Psoas muscle (tissue), 8 donors: Measurements from ENCODE around the gene DAB1. TPM values are rescaled to one million over a fixed set of nuclear protein-coding genes. Genes with fewer than 3 reads are reported as not detected.

Source experiments
- ATAC-seq, 4 donors: fragments of 200-7000 bp; cut with Tn5 transposase; one replicate each; pipeline ENCODE4 v1.9.1; 2020; ENCODE audit warnings: moderate library complexity in 3 of 4, mild to moderate bottlenecking in 2 of 4
- DNase-seq, 2 donors: peaks; one replicate each; pipeline ENCODE4 v3.0.0-alpha.2; 2020
- H3K27ac ChIP-seq: fragments of 200-600 bp; one replicate; pipeline ENCODE4 v1.8.0; 2022
- H3K27me3 ChIP-seq, 3 donors: fragments of 200-600 bp in 1 of 3; one replicate each; pipeline versions ENCODE4 v1.6.1 to v1.8.0; 2013 to 2022; ENCODE audit warnings: low read length in 2 of 3, mild to moderate bottlenecking in 2 of 3, moderate library complexity in 1 of 3; ENCODE audit not compliant: insufficient read depth in 3 of 3
- H3K36me3 ChIP-seq, 2 donors: fragments of 200-600 bp in 1 of 2; one replicate each; pipeline versions ENCODE4 v1.6.1 to v1.8.0; 2013 to 2022; ENCODE audit warnings: low read depth in 1 of 2, mild to moderate bottlenecking in 1 of 2, moderate library complexity in 1 of 2; ENCODE audit not compliant: insufficient read depth in 1 of 2
- H3K4me1 ChIP-seq: fragments of 200-600 bp; one replicate; pipeline ENCODE4 v1.8.0; 2022
- H3K4me3 ChIP-seq: fragments of 200-600 bp; one replicate; pipeline ENCODE4 v1.8.0; 2022; ENCODE audit warnings: mild to moderate bottlenecking
- H3K9me3 ChIP-seq: fragments of 200-600 bp; one replicate; pipeline ENCODE4 v1.8.0; 2022
- CTCF ChIP-seq: fragments of 200-600 bp; IDR thresholded peaks from one replicate; pipeline ENCODE4 v1.8.0; 2022; ENCODE audit warnings: antibody characterized with exemption
- WGBS, 3 donors: extraction: QIAGEN DNeasy Blood & Tissue Kit; methylation state at CpG; one replicate each; pipeline versions ENCODE4 v1.1.6 to v1.1.7; 2013; 5-methylcytosine and 5-hydroxymethylcytosine counted together
- intact Hi-C, 2 donors: fragments of 100-400 bp; cut with DNase I; formaldehyde crosslinking; loops; one replicate each; pipeline versions ENCODE4 v1.11.0 to v1.14.2; 2022
- polyA plus RNA-seq, 3 donors: library from polyadenylated mRNA; stranded (reverse); fragments of 200-250 nt; gene quantifications; one replicate each; pipeline ENCODE4 v1.2.3, GENCODE V29; 2013
- total RNA-seq, 4 donors: library from RNA; stranded (reverse); fragmentation: NEBNext Ultra II Directional in 2 of 4; extraction: Animal tissue kit (Norgen Biotek cat#: 25700) in 2 of 4; gene quantifications; one replicate each; pipeline versions ENCODE4 v1.2.1 to v1.2.4, GENCODE V29; 2021 to 2023
- donor health status: healthy with polysubstance abuse.
- donor health status: DM: no; HTN: no; CAD: no; lungs with moderate emphysema.
- donor health status: Bipolar disorder and iron deficiency.
- donor health status: healthy.
- donor health status: DM: yes; HTN: yes; CAD: no.
- donor health status: DM: no; HTN: no; CAD: no.
- donor health status: DM: no; HTN: no; CAD: no.
- donor health status: DM: yes; HTN: yes; CAD: no.

Gene DAB1
- total and polyA plus RNA-seq, 7 donors = 0.04 to 0.28 (median 0.09) TPM; not detected in 1

GRCh38 chr1:57142169-57142568 lies 281.7 kb downstream of the DAB1 start:
- Histone ChIP-seq H3K4me3 (no peak overlapping the region), H3K27me3 (peaks cover 0 to 3% (median 0%) of the 10 kb centered on the region in 3 donors), H3K27ac (no peak overlapping the region), H3K4me1 (no peaks in the 10 kb centered on the region), H3K36me3 (no peaks in the 10 kb centered on the region), H3K9me3 (no peaks in the 10 kb centered on the region)
- WGBS, 3 donors = 80 to 88% (median 82%) methylated on average over 2 of the region's 2 CpGs
- no peak for TF ChIP-seq CTCF
- ATAC-seq = no peak
- no peak for DNase-seq
- intact Hi-C loops = no loop called here

- no peaks in the 10 kb centered on the region for H3K9me3 ChIP-seq
- no peak overlapping the region for H3K27ac ChIP-seq
- WGBS, 3 donors = 91 to 93% (median 93%) methylated on average over 2 of the region's 2 CpGs
- intact Hi-C loops = no loop called here
- no peaks in the 10 kb centered on the region for H3K36me3 ChIP-seq
- H3K27me3 ChIP-seq = peaks cover 0 to 3% (median 0%) of the 10 kb centered on the region in 3 donors
- ATAC-seq (no peak), DNase-seq (no peak)
- H3K4me1 ChIP-seq = no peaks in the 10 kb centered on the region
- TF ChIP-seq CTCF = no peak
- H3K4me3 ChIP-seq = no peak overlapping the region
Observed at GRCh38 chr1:57138432-57139078, 285.3 kb downstream of the DAB1 start.

- H3K9me3 ChIP-seq = no peaks in the 10 kb centered on the region
- DNase-seq (no peak), ATAC-seq (no peak)
- intact Hi-C loops = no loop called here
- no peak overlapping the region for H3K27ac ChIP-seq
- TF ChIP-seq CTCF = no peak
- H3K4me3 ChIP-seq = no peak overlapping the region
- H3K27me3 ChIP-seq = peaks cover 0 to 3% (median 0%) of the 10 kb centered on the region in 3 donors
- WGBS, 3 donors = 70 to 74% (median 72%) methylated on average over 2 of the region's 2 CpGs
- no peaks in the 10 kb centered on the region for H3K36me3 ChIP-seq
- no peaks in the 10 kb centered on the region for H3K4me1 ChIP-seq
Observed at GRCh38 chr1:57137980-57138379, 285.9 kb downstream of the DAB1 start.

- WGBS, 3 donors = 91 to 95% (median 93%) methylated on average over 1 of the region's 1 CpG
- no peak overlapping the region for H3K4me3 ChIP-seq
- DNase-seq (no peak), ATAC-seq (no peak)
- no peaks in the 10 kb centered on the region for H3K36me3 ChIP-seq
- no peaks in the 10 kb centered on the region for H3K9me3 ChIP-seq
- peaks cover 0 to 3% (median 0%) of the 10 kb centered on the region in 3 donors for H3K27me3 ChIP-seq
- TF ChIP-seq CTCF = no peak
- no peak overlapping the region for H3K27ac ChIP-seq
- no peaks in the 10 kb centered on the region for H3K4me1 ChIP-seq
- intact Hi-C loops = no loop called here
Observed at GRCh38 chr1:57134803-57135202, 289.1 kb downstream of the DAB1 start.

- ATAC-seq = no peak
- no peak for TF ChIP-seq CTCF
- Histone ChIP-seq H3K9me3 (no peaks in the 10 kb centered on the region), H3K36me3 (no peaks in the 10 kb centered on the region), H3K27me3 (peaks cover 0 to 3% (median 0%) of the 10 kb centered on the region in 3 donors), H3K4me1 (no peaks in the 10 kb centered on the region), H3K27ac (no peak overlapping the region), H3K4me3 (no peak overlapping the region)
- WGBS, 3 donors = 52 to 61% (median 60%) methylated on average over 1 of the region's 1 CpG
- intact Hi-C loops = no loop called here
- no peak for DNase-seq
Observed at GRCh38 chr1:57133686-57134085, 290.2 kb downstream of the DAB1 start.
